ENCODE data around the gene MCTP1. TPM values are rescaled to one million over a fixed set of nuclear protein-coding genes. Genes with fewer than 3 reads are reported as not detected.

The MCTP1 gene
- total RNA-seq, 1 donor from 2014 or later: 1.9 TPM

DNA sequence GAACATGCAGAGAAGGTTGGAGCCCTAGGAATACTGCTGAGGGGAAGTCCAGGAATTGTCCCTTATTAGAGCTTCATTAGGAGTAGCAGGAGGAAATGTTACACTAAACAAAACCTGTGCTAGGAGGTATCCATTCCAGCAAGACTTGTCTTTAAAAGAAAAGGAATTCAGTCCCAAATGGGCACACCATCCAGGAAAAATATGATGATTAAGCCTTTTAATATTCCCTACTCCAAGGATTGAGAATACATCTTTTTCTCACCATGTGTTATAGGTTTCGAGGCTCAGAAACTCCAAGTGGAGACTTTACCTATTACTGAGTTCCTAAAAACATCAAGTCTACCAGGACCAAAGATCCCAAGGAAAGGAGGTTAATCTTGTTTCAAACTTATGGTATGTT lies 179.3 kb downstream of the MCTP1 start:
- TF ChIP-seq, protein P1, sequence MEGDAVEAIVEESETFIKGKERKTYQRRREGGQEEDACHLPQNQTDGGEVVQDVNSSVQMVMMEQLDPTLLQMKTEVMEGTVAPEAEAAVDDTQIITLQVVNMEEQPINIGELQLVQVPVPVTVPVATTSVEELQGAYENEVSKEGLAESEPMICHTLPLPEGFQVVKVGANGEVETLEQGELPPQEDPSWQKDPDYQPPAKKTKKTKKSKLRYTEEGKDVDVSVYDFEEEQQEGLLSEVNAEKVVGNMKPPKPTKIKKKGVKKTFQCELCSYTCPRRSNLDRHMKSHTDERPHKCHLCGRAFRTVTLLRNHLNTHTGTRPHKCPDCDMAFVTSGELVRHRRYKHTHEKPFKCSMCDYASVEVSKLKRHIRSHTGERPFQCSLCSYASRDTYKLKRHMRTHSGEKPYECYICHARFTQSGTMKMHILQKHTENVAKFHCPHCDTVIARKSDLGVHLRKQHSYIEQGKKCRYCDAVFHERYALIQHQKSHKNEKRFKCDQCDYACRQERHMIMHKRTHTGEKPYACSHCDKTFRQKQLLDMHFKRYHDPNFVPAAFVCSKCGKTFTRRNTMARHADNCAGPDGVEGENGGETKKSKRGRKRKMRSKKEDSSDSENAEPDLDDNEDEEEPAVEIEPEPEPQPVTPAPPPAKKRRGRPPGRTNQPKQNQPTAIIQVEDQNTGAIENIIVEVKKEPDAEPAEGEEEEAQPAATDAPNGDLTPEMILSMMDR (IDR thresholded peaks at IDR 0.05): no peak
- ATAC-seq (ENCODE audit: low read depth) (no peak), DNase-seq (no peak)
- CTCF ChIA-PET: no interaction called here
- Mint-ChIP-seq H3K4me3 (no peak overlapping the region), H3K27me3 (no peaks in the 10 kb centered on the region), H3K36me3 (ENCODE audit: low read depth) (no peaks in the 10 kb centered on the region), H3K9me3 (no peaks in the 10 kb centered on the region), H3K4me1 (no peaks in the 10 kb centered on the region), H3K27ac (no peak overlapping the region)
- POLR2A ChIA-PET: no interaction called here
- intact Hi-C loops (cut with micrococcal nuclease): no loop called here

DNA sequence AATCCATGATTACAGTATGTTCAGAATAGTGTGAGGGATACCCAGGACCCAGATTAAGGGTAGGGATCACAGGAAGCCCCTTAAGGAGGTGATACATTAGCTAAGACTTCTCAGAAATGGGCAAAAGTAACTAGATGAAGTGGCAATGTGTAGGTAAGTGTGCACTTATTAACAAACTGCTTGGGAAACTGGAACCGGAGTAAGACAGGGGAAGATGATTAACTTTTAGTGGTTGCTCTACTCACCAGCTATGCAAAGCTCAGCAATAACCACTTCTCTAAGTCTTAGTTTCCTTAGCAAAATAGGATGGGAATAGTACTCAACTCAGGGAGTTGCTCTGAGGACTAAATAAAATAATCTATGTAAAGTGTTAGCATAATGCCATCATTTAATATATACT lies 182.2 kb downstream of the MCTP1 start:
- H3K4me1 Mint-ChIP-seq: no peaks in the 10 kb centered on the region
- no peak overlapping the region for H3K27ac Mint-ChIP-seq
- H3K4me3 Mint-ChIP-seq: no peak overlapping the region
- DNase-seq: no peak
- ATAC-seq (ENCODE audit: low read depth): no peak
- H3K9me3 Mint-ChIP-seq: no peaks in the 10 kb centered on the region
- H3K27me3 Mint-ChIP-seq: no peaks in the 10 kb centered on the region
- intact Hi-C loops (cut with micrococcal nuclease): no loop called here
- POLR2A ChIA-PET: no interaction called here
- TF ChIP-seq, protein P1 (IDR thresholded peaks at IDR 0.05): no peak
- no peaks in the 10 kb centered on the region for H3K36me3 Mint-ChIP-seq (ENCODE audit: low read depth)
- CTCF ChIA-PET: no interaction called here

DNA sequence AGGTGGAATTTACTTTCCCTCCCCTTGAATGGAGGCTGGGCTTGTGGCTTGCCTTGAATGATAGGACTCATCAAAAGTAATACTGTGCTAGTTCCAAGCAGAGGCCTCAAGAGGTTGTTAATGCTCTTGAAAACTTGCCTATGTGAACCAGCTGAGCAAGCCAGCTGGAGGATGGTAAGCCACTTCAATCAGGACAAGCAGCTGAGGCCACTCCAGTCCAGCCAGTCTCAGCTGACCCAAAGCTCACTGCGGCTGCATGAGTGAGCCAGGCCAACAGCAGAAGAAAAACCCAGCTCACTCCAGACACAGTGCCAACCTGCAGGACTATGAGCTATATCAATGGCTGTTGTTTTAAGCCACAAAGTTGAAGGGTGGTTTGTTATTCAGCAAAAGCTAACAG lies 182.8 kb downstream of the MCTP1 start:
- Mint-ChIP-seq H3K9me3 (no peaks in the 10 kb centered on the region), H3K27ac (no peak overlapping the region), H3K4me1 (no peaks in the 10 kb centered on the region), H3K27me3 (no peaks in the 10 kb centered on the region), H3K36me3 (ENCODE audit: low read depth) (no peaks in the 10 kb centered on the region), H3K4me3 (no peak overlapping the region)
- POLR2A ChIA-PET: no interaction called here
- TF ChIP-seq, protein P1 (IDR thresholded peaks at IDR 0.05): no peak
- DNase-seq (no peak), ATAC-seq (ENCODE audit: low read depth) (no peak)
- CTCF ChIA-PET: no interaction called here
- intact Hi-C loops (cut with micrococcal nuclease): no loop called here

DNA sequence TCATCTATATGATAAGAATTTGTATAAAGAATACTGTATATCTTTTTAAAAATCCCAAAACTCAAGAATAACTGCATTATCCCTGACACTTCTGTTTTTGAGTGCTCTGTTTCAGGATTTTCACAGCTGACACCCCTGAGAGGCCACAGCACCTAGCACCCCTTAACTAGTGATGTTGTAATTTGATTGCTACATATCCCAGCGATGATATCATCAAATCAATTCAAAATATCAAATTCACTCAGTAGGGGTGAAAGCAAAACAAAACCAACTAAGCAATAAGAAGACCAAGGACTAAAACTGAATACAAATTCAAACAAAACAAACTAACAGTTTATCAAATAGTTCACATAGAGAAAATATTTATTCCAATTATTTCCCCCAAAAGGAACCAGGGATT lies 184.3 kb downstream of the MCTP1 start:
- Mint-ChIP-seq H3K9me3 (no peaks in the 10 kb centered on the region), H3K4me1 (no peaks in the 10 kb centered on the region), H3K27me3 (no peaks in the 10 kb centered on the region), H3K36me3 (ENCODE audit: low read depth) (no peaks in the 10 kb centered on the region), H3K27ac (no peak overlapping the region), H3K4me3 (no peak overlapping the region)
- TF ChIP-seq, protein P1 (IDR thresholded peaks at IDR 0.05): no peak
- ATAC-seq (ENCODE audit: low read depth) (no peak), DNase-seq (no peak)
- ChIA-PET CTCF (no interaction called here), POLR2A (no interaction called here)
- intact Hi-C loops (cut with micrococcal nuclease): no loop called here

DNA sequence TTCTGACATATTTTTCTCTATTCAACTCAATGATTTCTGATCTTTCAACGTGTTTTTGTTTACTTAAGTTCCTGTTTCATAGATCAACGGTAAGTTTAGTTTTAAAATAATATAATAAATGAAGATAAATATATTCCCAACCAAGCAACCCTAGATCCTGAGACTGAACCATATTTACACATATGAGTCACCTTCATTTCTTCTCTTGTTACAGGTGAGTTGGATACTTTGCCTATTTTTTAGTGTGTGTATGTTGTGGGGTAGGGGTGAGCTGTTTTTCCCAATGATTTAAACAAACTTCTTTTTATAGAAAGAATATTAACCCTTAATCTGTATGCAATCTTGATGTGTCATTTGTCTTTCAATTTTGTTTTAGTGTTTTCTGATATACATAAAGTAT lies 186.9 kb downstream of the MCTP1 start:
- DNase-seq (no peak), ATAC-seq (ENCODE audit: low read depth) (no peak)
- H3K27ac Mint-ChIP-seq: no peak overlapping the region
- ChIA-PET POLR2A (no interaction called here), CTCF (no interaction called here)
- H3K4me3 Mint-ChIP-seq: no peak overlapping the region
- TF ChIP-seq, protein P1 (IDR thresholded peaks at IDR 0.05): no peak
- intact Hi-C loops (cut with micrococcal nuclease): no loop called here
- no peaks in the 10 kb centered on the region for H3K27me3 Mint-ChIP-seq
- no peaks in the 10 kb centered on the region for H3K4me1 Mint-ChIP-seq
- H3K36me3 Mint-ChIP-seq (ENCODE audit: low read depth): no peaks in the 10 kb centered on the region
- H3K9me3 Mint-ChIP-seq: no peaks in the 10 kb centered on the region

Data from activated B cell treated with CpG ODN at 0.5 μM for 24 hours (primary cell).